Stimulated activated CD8-positive, alpha-beta memory T cell treated with anti-CD3 and anti-CD28 coated beads, Interleukin-15, amount 100 ng/mL, for 4 hours (primary cell): ENCODE results near the gene PLEKHG3.
"Not testable (repeated sequence)": the region's sequence is repeated elsewhere in the genome, so short reads cannot be mapped to it uniquely, and the experiment has no call there.

Experiments used
- DNase-seq, 2 donors: peaks; one replicate each; pipeline ENCODE4 v3.0.0-alpha.2; 2020; ENCODE audit warnings: low read depth in 2 of 2

The PLEKHG3 gene

DNA sequence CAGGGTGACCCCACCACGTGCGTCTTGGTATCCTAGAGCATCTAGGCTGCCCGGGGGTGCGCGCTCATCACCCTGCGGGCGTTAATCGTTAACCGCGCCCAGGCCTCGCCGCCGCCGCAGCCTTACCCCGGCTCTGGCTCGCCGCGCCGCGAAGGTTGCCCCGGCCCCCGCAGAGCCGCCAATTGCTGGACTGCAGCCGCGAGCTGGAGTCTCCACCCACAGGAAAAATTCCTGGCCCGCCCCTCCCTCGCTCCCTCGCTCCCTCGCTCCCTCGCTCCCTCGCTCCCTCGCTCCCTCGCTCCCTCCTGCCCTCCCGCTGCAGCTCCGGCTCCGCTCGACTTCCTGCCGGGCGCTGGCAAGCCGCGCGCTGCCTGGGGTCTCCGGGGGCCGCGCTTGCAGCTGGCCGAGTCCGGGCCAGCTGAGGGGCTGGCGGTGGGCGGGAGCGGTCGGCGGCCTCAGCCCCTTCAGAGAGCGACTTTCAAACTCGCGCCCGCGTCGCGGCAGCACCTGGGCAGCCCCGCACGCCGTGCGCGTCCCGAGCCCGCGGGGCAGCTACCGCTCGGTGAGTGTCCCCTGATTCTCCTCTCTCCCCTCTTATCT lies at the start of gene PLEKHG3:
Gene PLEKHG3 (plus strand): TSS at position 282 of the 600 bp plus-strand sequence. CDS start 23,208 bp downstream, outside the sequence.
- no peak for DNase-seq

- DNase-seq: no peak
Measured at GRCh38 chr14:64654901-64655300, 49.3 kb upstream of the PLEKHG3 start.

GRCh38 chr14:64656986-64657385 lies 47.2 kb upstream of the PLEKHG3 start:
- DNase-seq: no peak

- no peak for DNase-seq
Measured at GRCh38 chr14:64658201-64658600, 46.0 kb upstream of the PLEKHG3 start.

DNA sequence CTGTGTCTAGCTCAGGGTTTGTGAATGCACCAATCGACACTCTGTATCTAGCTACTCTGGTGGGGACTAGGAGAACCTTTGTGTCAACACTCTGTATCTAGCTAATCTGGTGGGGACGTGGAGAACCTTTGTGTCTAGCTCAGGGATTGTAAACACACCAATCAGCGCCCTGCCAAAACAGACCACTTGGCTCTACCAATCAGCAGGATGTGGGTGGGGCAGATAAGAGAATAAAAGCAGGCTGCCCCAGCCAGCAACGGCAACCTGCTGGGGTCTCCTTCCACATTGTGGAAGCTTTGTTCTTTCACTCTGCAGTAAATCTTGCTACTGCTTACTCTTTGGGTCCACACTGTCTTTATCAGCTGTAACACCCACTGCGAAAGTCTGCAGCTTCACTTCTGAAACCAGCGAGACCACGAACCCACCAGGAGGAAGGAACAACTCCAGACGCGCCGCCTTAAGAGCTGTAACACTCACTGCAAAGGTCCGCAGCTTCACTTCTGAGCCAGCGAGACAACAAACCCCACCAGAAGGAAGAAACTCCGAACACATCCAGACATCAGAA lies 45.4 kb upstream of the PLEKHG3 start:
- DNase-seq: not testable (repeated sequence)

GRCh38 chr14:64659366-64659765 lies 44.9 kb upstream of the PLEKHG3 start:
- no peak for DNase-seq

GRCh38 chr14:64663174-64663573 lies 41.0 kb upstream of the PLEKHG3 start:
- DNase-seq: no peak

DNA sequence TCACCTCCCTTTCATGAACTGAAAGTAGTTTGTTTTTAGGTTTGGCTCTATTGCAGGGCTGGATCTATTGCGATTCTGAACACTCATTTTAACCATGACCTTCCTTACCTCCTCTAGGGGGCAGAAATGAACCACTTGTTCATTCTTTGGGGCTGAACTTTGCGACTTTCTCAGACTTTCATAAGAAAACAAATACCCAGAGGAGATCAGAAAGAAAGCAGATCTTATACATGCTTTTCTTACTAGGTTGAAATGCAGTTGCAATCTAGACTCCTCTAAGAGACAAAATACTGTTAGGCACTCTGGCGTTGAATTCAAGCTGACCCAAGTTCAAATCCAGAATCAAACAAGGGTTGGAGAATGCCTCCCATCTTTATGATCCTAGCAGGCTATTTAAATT lies 32.6 kb upstream of the PLEKHG3 start:
- no peak for DNase-seq

DNA sequence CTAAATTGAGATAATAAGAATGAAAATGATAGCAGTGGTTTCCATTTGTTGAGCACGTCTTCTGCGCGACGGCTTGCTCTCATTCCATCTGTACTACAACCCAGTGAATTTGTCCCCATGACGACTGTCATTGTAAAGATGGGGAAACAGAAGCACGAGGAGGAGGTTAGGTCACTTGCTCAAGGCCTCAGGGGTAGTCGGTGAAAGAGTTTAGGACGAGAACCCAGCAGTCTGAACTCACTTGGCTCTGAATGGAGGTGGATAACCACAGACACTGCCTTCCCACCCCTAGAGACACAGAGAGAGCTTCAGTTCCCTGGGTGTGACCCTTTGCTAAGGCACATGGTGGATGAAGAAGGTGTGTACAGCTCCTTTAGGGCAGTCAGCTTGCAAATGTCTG lies 30.9 kb upstream of the PLEKHG3 start:
- DNase-seq: no peak

DNA sequence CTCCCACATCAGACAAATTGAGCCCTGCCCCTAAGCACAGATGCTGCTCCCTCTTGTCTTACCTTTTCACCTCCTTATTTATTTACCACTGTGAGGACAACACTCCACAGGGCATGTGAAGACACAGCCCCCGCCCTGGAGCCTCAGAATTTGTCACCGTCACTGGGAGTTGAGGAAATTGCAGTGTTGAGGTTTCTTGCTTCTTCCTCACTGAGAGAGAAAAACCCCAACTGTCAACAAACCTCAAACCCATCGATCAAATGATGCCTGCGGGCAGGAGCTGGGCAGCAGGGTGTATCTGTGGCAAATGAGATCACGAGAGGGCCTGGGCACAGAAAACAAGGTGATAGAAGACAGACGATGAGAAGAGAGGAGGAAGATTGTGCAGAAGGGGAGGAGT lies 30.5 kb upstream of the PLEKHG3 start:
- peak; percentile 3 to 4 for DNase-seq

GRCh38 chr14:64674829-64675228 lies 29.4 kb upstream of the PLEKHG3 start:
- DNase-seq: no peak

DNA sequence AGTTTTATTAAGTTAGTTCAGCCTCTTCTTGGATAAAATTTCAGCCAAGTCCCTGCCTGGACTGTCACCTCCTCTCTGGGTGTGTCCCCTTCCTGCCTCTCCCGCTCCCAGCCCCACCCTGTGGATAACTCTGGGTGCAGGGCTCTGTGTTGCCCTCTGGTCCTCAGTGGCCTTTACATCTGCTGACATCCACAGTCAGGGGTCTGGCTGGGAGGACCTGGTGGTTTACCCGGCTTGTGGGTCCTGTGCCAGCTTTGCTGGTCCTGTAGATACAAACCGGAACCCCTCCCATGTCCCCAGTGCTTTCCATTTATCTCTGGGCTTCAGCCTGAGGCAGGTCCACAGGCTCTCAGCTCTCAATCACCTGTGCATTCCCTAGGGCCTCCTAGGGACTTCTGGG lies 28.9 kb upstream of the PLEKHG3 start:
- DNase-seq: no peak

GRCh38 chr14:64676410-64677008 lies 27.7 kb upstream of the PLEKHG3 start:
- no peak for DNase-seq

GRCh38 chr14:64680013-64680713 lies 24.1 kb upstream of the PLEKHG3 start:
- no peak for DNase-seq

DNA sequence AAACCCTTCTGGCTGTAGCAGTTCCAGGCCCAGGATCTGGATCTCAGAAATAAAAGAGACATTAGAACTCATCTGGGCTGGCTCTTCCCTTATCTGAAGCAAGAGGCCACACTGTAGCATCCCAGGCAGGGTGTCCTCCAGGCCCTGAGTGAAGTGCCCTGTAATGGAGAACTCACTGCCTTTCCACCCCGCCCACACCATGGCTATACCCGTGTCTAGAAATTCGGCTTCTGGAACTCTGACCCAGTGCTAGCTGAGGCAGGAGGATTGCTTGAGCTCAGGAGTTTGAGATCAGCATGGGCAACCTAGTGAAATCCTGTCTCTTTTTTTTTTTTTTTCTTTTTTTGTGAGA lies 23.5 kb upstream of the PLEKHG3 start:
- DNase-seq: no peak

GRCh38 chr14:64681796-64682710 lies 22.2 kb upstream of the PLEKHG3 start:
- DNase-seq: no peak

- no peak for DNase-seq
Measured at GRCh38 chr14:64682843-64683242, 21.4 kb upstream of the PLEKHG3 start.

GRCh38 chr14:64683264-64683663 lies 21.0 kb upstream of the PLEKHG3 start:
- DNase-seq: no peak

GRCh38 chr14:64684091-64684490 lies 20.1 kb upstream of the PLEKHG3 start:
- no peak for DNase-seq

DNA sequence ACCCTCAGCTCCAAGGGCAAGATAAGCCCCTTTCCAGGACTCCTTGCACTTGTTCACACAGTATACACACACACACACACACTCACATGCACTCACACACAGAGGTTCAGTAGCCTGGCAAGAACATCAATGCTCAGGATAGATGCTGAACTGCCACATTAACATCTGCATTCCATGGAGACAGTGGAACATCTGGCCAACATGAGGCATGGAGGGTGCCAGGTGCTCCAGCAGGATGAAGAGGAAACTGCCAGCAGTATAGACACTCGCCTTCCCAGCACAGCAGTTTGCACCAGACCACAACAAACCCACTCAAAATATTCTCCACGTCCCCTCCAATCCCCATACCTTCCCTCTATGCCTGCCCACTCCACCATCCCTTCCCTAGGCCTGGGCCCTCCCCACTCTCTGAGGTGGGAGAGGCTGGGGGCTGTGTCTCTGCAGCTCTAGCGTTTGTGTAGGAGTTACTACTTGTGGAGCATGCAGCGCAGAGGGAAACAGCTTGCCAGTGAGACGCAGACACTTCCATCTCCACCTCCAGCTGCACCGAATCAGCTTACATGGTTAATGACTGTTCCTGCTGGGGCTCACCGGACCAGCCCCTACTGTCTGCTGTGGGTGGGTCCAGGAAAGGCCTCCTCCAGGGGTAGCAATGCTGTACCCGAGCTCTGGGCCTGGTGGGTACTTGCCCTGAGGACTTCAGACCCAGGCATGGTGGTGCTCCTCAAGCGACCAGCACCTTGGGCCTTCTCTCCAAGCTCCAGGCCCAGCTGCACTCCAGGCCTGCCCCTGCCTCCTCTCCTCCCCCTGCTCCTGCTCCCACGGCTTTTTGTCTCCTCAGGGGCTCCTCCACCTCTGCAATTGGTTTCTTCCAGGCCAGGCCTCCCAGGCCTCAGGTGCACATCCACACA lies 18.6 kb upstream of the PLEKHG3 start:
- no peak for DNase-seq

- DNase-seq: no peak
Measured at GRCh38 chr14:64686282-64686615, 18.0 kb upstream of the PLEKHG3 start.
